Stimulated activated naive CD8-positive, alpha-beta T cell treated with anti-CD3 and anti-CD28 coated beads, Interleukin-15, amount 100 ng/mL, for 72 hours (primary cell): ENCODE data around the gene IQGAP3.

Experiments used
- ATAC-seq: fragments of 150-1000 bp; cut with Tn5 transposase; 2 replicates; pipeline ENCODE4 v1.10.0; 2021; ENCODE audit warnings: mild to moderate bottlenecking, moderate library complexity
- DNase-seq, 2 donors: peaks; one replicate each; pipeline ENCODE4 v3.0.0; 2021 to 2022
- H3K27ac Mint-ChIP-seq, 2 donors: one replicate each; pipeline ENCODE4 v1.8.0; 2022; ENCODE audit warnings: mild to moderate bottlenecking in 2 of 2, mixed read lengths in 2 of 2, moderate library complexity in 2 of 2
- H3K27me3 Mint-ChIP-seq: one replicate; pipeline ENCODE4 v1.8.0; 2022; ENCODE audit warnings: mixed read lengths
- H3K4me1 Mint-ChIP-seq: one replicate; pipeline ENCODE4 v1.8.0; 2022; ENCODE audit warnings: mild to moderate bottlenecking, mixed read lengths
- H3K4me3 Mint-ChIP-seq, 2 donors: one replicate each; pipeline ENCODE4 v1.8.0; 2022; ENCODE audit warnings: mild to moderate bottlenecking in 2 of 2, mixed read lengths in 2 of 2, moderate library complexity in 1 of 2
- H3K9me3 Mint-ChIP-seq, 2 donors: one replicate each; pipeline ENCODE4 v1.8.0; 2022; ENCODE audit warnings: mixed read lengths in 2 of 2

IQGAP3 gene

DNA sequence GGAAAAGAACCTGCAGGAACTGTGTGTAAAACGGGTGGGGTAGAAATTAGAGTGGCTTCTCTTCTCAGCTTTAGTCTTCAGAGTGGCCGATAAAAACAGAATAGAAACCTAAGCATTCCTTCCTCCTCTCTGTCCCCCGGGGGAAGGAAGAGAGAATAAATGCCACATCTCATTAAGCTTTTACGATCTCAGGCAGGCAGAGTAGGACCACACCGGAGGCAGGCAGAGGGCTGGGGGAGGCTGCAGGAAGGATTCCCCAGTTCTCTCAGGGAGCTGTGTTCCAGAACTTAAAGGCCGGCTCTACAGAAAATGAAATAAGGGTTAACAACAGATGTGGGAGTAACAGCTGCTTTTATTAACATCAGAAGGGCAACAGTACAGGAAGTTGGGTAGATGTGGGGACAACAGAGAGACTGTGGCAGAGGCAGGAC lies 47.3 kb downstream of the IQGAP3 start:
- H3K27me3 Mint-ChIP-seq: no peaks in the 10 kb centered on the region
- H3K9me3 Mint-ChIP-seq: no peaks in the 10 kb centered on the region
- peaks cover 48% of the 10 kb centered on the region for H3K4me1 Mint-ChIP-seq
- peak overlapping the region; percentile 74 to 86 for H3K4me3 Mint-ChIP-seq
- peak; percentile 1 for ATAC-seq
- DNase-seq: peak in 1 of 2 donors; percentile 11
- peak overlapping the region; percentile 90 to 95 for H3K27ac Mint-ChIP-seq

DNA sequence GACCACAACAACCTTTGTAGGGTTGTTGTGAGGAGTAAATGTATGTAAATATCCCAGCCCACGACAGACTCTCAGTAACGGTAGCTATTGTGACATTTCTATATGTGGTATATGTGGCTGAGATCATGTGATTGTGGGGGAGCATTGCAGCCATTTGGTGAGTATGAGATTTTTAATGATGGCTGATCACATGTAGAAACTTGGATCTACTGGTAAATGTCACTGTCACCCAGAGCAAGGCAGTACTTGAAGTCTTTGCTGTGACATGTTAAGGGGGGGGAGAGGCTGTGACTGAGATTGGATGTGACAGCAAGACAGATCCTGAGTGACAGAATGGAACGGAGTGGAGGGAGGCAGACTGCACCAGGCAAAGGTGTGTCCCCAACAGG lies 47.9 kb downstream of the IQGAP3 start:
- H3K4me3 Mint-ChIP-seq: peak overlapping the region; percentile 74 to 86
- peak overlapping the region; percentile 90 to 95 for H3K27ac Mint-ChIP-seq
- DNase-seq: peak; percentile 35 to 57
- H3K27me3 Mint-ChIP-seq: no peaks in the 10 kb centered on the region
- peaks cover 48% of the 10 kb centered on the region for H3K4me1 Mint-ChIP-seq
- no peaks in the 10 kb centered on the region for H3K9me3 Mint-ChIP-seq
- peak; percentile 94 for ATAC-seq

DNA sequence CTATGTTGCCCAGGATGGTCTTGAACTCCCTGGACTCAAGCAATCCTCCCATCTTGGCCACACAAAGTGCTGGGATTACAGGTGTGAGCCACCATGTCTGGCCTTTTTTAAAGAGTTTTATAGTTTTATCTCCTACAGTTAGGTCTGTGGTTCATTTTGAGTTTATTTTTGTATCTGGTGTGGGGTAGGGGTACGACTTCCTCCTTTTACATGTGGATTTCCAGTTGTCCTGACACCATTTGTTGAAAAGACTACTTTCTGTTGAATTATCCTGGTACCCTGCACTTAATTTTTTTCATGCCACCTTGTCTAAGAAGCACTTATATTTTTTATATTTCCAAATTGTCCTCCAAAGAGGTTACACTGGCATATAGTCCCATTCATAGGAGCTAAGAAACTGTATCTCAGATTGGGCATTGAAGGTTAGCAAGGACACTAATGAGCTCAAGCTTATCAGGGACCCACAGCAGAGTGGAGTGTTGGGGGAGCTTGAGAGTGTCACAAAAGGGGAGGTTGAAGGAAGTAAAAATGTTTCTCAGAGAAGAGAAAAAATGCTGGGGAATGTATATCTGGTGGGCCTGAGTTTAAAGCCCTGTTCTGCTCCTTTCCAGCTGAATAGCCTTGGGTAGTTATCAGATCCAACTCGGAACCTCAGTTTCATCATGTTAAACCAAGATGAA lies 48.4 kb downstream of the IQGAP3 start:
- peaks cover 46% of the 10 kb centered on the region for H3K4me1 Mint-ChIP-seq
- H3K4me3 Mint-ChIP-seq: peak overlapping the region; percentile 74 to 86
- peak overlapping the region; percentile 90 to 95 for H3K27ac Mint-ChIP-seq
- DNase-seq (no peak), ATAC-seq (no peak)
- H3K27me3 Mint-ChIP-seq: no peaks in the 10 kb centered on the region
- H3K9me3 Mint-ChIP-seq: no peaks in the 10 kb centered on the region

DNA sequence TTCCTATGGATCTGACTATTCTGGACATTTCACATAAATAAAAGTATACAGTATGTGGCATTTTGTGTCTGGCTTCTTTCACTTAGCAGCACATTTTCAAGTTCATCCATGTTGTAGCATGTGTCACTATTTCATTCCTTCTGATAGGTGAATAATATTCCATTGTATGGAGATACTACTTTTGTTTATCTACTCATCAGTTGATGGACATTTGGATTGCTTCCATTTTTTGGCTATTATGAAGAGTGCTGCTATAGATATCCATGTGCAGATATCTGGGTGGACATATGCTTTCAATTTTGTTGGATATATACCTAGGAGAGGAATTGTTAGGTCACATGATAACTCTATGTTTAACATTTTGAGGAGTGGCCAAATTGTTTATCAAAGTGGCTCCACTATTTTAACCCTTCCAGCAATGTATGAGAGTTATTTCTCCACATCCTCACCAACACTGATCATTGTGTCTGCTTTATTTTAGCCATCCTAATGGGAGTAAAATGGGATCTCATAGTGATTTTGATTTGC lies 49.9 kb downstream of the IQGAP3 start:
- no peak overlapping the region for H3K27ac Mint-ChIP-seq

DNA sequence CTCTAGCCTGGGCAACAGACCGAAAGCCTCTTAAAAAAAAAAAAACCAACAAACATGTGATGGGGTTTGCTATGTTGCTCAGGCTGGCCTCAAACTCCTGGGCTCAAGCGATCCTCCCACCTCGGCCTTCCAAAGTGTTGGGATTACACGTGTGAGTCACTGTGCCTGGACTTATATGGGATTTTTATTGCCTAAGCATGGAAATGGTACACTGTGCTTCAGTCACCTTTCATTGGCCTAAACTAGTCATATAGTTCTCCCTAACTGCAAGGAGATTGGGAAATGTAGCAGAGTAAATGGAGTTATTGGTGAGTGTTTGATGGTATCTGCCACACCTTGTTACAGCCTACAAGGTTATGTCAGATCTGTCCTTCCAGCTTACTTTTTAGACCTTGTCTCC lies 54.6 kb downstream of the IQGAP3 start:
- ATAC-seq (no peak), DNase-seq (no peak)
- no peaks in the 10 kb centered on the region for H3K9me3 Mint-ChIP-seq
- H3K27ac Mint-ChIP-seq: no peak overlapping the region
- H3K27me3 Mint-ChIP-seq: no peaks in the 10 kb centered on the region
- no peaks in the 10 kb centered on the region for H3K4me1 Mint-ChIP-seq
- H3K4me3 Mint-ChIP-seq: no peak overlapping the region

More for the DNA sequence above, 49.9 kb downstream of the IQGAP3 start:
- no peak overlapping the region for H3K4me3 Mint-ChIP-seq
- DNase-seq: no peak
- no peaks in the 10 kb centered on the region for H3K9me3 Mint-ChIP-seq
- H3K4me1 Mint-ChIP-seq: peaks cover 32% of the 10 kb centered on the region
- ATAC-seq: no peak
- no peaks in the 10 kb centered on the region for H3K27me3 Mint-ChIP-seq

DNA sequence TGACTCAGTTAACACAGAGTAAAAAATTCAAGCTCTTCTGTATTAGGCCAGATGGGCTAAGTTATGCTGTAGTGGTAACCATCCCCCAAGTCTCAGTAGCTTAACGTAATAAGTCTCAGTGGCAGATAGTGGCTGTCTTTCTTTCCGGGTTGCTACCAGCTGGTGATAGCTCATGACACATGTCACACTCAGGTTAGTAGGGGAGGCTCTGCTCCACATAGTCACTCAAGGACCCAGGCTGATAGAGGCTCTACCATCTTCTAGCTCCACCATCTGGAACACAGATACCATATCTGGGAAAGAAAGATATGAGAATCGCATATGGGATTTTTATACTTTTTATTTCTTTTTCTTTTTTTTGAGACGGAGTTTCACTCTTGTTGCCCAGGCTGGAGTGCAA lies 55.5 kb downstream of the IQGAP3 start:
- Mint-ChIP-seq H3K4me1 (peaks cover 5% of the 10 kb centered on the region), H3K9me3 (no peaks in the 10 kb centered on the region), H3K4me3 (no peak overlapping the region), H3K27ac (no peak overlapping the region), H3K27me3 (no peaks in the 10 kb centered on the region)
- no peak for DNase-seq
- no peak for ATAC-seq

DNA sequence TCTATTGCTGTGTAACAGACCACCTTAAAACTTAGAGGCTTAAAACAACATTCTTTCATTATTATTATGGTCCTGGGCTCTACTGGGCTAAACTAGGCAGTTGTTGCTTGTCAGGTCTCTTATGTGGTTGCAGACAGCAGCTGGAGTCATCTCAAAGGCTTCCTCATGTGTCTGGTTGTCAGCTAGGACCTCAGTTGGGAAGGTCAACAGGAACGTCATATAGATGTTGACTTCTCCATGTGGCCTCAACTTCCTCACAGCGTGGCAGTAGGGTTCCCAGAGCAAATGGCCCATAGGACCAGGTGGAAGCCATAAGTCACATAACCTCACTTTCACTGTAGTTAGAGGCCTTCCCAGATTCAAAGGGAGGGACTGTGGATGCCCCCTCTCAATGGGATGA lies 56.4 kb downstream of the IQGAP3 start:
- no peak for DNase-seq
- ATAC-seq: no peak
- H3K27ac Mint-ChIP-seq: no peak overlapping the region
- no peak overlapping the region for H3K4me3 Mint-ChIP-seq
- H3K9me3 Mint-ChIP-seq: no peaks in the 10 kb centered on the region
- H3K4me1 Mint-ChIP-seq: peaks cover 9% of the 10 kb centered on the region
- H3K27me3 Mint-ChIP-seq: no peaks in the 10 kb centered on the region

DNA sequence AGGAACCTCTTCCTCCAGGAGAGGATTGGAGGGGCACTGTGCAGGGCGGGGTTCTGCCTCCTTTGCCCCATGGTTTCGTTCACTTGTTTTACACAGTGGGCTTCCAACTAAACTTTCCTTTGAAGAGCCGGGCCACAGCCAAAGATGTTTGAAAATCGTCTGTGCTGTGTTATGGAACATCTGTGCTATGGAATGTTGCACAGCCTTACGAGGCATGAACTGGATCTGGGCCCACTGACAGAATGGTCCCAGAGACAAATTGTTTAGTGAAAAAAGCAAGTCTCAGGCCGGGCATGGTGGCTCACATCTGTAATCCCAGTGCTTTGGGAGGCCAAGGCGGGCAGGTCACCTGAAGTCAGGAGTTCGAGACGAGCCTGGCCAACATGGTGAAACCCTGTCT lies 59.2 kb downstream of the IQGAP3 start:
- DNase-seq (no peak), ATAC-seq (no peak)
- H3K27me3 Mint-ChIP-seq: no peaks in the 10 kb centered on the region
- H3K9me3 Mint-ChIP-seq: no peaks in the 10 kb centered on the region
- H3K27ac Mint-ChIP-seq: no peak overlapping the region
- no peak overlapping the region for H3K4me3 Mint-ChIP-seq
- peaks cover 23% of the 10 kb centered on the region for H3K4me1 Mint-ChIP-seq

DNA sequence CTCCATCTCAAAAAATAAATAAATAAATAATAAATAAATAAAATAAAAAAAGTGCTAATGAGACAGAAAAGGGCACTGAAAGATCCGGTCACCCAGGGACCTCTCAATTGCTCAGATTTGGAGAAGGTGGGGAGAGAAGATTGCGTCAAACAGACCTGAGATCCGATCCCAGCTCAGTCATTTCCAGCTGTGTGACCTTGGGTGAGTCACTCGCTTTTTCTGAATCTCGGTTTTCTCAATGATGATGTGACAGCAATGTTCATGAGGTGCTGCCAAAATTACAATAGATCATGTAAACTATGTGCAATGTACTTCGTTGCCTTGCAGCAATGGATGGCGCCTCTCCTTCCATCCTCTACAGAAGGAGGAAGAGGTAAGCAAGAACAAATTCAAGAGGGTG lies 60.7 kb downstream of the IQGAP3 start:
- H3K27ac Mint-ChIP-seq: no peak overlapping the region
- DNase-seq: no peak

DNA sequence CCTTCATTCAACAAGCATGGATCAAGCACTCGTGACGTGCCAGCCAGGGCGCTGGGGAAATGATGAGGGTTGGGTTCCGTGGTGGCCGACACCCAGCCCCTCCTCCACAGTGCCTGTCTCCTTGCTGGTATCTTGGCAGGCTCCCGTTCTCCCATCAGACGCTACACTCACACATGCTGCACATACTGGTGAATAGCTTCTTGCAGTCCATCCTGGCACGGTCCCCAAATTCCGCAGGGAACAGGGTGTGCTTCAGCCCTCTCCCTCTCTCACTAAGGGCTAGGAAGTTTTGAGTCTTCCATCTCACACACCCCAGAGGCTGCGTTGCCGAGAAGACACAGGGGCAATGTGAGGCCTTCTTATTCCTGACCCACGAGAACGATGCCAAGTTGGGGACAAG lies 61.7 kb downstream of the IQGAP3 start:
- no peak for DNase-seq
- H3K4me1 Mint-ChIP-seq: peaks cover 39% of the 10 kb centered on the region
- no peak overlapping the region for H3K4me3 Mint-ChIP-seq
- H3K9me3 Mint-ChIP-seq: no peaks in the 10 kb centered on the region
- H3K27ac Mint-ChIP-seq: no peak overlapping the region
- no peak for ATAC-seq
- H3K27me3 Mint-ChIP-seq: no peaks in the 10 kb centered on the region

More for the DNA sequence above, 60.7 kb downstream of the IQGAP3 start:
- Mint-ChIP-seq H3K4me3 (peak overlapping the region in 1 of 2 donors; percentile 53), H3K9me3 (no peaks in the 10 kb centered on the region), H3K27me3 (no peaks in the 10 kb centered on the region), H3K4me1 (peaks cover 30% of the 10 kb centered on the region)
- ATAC-seq: peak; percentile 73

DNA sequence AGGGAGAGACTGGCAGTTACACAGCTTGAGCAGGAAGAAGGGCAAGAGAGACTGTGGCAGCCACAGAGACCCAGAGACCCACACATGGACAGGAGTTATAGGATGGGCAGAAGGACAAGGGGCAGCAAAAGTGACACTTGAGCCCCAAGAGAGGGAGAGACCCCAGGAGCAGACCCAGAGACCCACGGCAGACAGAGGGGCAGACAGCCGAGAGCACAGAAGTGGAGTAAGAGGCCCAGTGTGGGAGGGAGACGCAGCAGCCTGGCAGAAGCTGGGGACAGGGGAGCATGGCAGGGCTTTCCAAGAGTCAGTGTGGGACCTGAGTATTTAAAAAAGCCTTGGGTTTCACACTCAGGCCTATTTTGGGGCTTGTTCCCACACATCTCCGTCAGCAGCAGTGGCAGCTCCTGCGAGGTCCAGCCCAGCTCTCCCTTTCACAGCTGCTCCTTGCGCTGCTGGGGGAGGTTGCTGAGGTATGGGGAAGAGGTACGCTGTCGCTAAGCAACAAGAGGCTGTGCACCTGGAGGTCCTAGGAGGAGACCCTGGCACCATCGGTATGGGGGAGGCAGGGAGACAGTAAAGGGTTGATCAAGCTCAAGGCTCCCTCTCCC lies 62.8 kb downstream of the IQGAP3 start:
- Mint-ChIP-seq H3K4me3 (no peak overlapping the region), H3K27ac (peak overlapping the region; percentile 17 to 92), H3K27me3 (no peaks in the 10 kb centered on the region), H3K9me3 (peaks cover 0 to 4% of the 10 kb centered on the region in 2 donors), H3K4me1 (peaks cover 49% of the 10 kb centered on the region)
- ATAC-seq: no peak
- DNase-seq: no peak

DNA sequence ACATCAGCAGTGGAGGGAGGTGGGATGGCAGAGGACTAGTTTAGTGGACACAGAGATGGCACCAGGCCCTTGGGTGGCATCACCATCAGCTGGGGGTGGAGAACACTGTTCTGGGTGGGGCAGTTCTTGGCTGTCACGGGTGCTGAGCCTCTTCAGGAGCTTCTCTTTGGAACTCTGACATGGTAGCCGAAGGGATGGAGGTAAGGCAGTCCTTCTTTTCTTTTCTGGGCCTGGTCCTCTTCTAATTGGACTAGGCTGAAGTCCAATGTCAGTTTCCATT lies 63.5 kb downstream of the IQGAP3 start:
- ATAC-seq: no peak
- Mint-ChIP-seq H3K4me1 (peaks cover 56% of the 10 kb centered on the region), H3K27ac (peak overlapping the region; percentile 47 to 92), H3K27me3 (no peaks in the 10 kb centered on the region), H3K4me3 (peak overlapping the region; percentile 90 to 97), H3K9me3 (peaks cover 0 to 4% of the 10 kb centered on the region in 2 donors)
- no peak for DNase-seq

DNA sequence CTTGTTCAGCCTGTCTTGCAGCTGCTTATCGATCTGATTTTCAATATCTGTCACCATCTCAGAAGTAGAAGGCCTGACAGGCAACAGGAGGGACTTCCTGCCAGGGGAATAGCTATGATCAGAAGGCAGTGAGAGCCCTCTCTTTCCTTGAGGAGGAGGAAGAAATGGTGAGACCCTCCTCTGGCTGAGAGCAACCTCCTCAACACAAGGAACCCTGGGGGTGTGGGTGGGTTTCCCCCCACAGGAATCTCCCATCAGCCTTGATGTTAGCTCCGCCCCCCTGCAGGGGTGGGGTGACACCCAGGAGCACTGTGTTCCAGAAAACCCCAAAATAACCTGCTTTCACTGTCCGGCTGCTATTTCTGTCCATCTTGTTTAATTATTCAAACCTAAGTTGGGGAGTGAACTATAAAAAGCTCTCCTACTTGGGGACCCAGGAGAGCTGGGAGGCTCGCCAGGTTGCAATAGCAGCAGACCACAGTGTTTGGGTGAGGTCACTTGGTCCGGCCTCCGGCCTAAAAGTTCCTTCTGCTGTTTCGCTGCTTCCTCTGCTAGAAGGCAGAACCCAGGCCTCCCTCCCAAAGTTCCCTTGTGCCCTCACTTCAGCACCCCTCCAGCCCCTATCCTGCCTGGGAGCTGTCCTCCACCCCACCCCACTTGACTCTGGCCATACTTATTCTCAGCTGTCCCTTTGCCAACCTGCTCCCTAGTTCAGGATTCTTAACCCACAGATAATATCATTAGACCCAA lies 64.0 kb downstream of the IQGAP3 start:
- Mint-ChIP-seq H3K4me1 (peaks cover 61% of the 10 kb centered on the region), H3K27ac (peak overlapping the region; percentile 92 to 97), H3K9me3 (peaks cover 0 to 4% of the 10 kb centered on the region in 2 donors), H3K27me3 (no peaks in the 10 kb centered on the region), H3K4me3 (peak overlapping the region; percentile 90 to 97)
- ATAC-seq (no peak), DNase-seq (peak in 1 of 2 donors; percentile 52)

DNA sequence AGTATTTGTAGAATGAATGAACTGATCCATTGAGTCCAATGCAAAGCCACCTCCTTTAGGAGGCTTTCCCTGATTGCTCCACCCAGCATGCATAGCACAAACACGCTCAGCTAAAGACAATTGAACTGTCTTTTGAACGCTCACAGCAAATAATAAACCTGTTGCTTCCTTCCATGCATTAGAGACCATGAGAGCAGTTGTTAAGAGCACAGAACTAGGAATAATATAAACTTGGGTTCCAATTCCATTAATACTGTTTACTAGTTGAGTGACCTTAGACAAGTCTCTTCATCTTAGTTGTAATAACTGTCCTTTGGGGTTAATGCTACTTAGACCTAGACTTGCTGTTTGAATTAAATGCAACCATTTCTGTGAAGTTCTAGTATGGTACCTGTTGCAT lies 65.9 kb downstream of the IQGAP3 start:
- Mint-ChIP-seq H3K9me3 (peaks cover 0 to 4% of the 10 kb centered on the region in 2 donors), H3K4me3 (peak overlapping the region; percentile 25 to 97), H3K27ac (no peak overlapping the region), H3K4me1 (peaks cover 70% of the 10 kb centered on the region), H3K27me3 (no peaks in the 10 kb centered on the region)
- ATAC-seq: no peak
- no peak for DNase-seq

DNA sequence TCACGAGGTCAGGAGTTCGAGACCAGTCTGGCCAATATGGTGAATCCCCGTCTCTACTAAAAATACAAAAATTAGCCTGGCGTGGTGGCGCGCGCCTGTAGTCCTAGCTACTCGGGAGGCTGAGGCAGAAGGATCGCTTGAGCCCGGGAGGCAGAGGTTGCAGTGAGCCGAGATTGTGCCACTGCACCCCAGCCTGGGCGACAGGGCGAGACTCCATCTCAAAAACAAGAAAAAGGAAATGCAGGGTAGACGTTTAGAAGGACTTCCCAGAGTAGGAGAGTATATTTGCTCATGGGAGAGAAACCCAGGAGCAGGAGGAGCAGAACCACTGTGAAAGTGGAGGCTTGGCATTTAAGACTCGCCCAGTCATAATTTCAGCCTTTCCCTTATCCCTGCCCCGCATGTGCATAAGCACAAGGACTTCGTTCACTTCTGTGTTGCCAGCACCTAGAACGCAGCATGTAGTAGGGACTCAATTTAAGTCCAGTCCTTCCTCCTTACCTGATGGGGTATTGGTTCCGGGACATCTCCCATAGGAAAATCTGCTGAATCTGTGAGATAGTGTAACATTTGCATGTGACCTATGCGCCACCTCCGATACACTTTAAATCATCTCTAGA lies 66.6 kb downstream of the IQGAP3 start:
- H3K9me3 Mint-ChIP-seq: peaks cover 0 to 4% of the 10 kb centered on the region in 2 donors

More for the DNA sequence above, 66.6 kb downstream of the IQGAP3 start:
- DNase-seq (no peak), ATAC-seq (no peak)
- Mint-ChIP-seq H3K4me1 (peaks cover 70% of the 10 kb centered on the region), H3K4me3 (peak overlapping the region; percentile 79 to 97), H3K27me3 (no peaks in the 10 kb centered on the region), H3K27ac (peak overlapping the region; percentile 96 to 98)
